ENCODE measurements around the gene TMCC2. TPM values are rescaled to one million over a fixed set of nuclear protein-coding genes. Genes with fewer than 3 reads are reported as not detected.
"Not testable (repeated sequence)": the region's sequence is repeated elsewhere in the genome, so short reads cannot be mapped to it uniquely, and the experiment has no call there.

The TMCC2 gene
- total RNA-seq, 1 donor from 2014 or later, result 4.0 TPM

DNA sequence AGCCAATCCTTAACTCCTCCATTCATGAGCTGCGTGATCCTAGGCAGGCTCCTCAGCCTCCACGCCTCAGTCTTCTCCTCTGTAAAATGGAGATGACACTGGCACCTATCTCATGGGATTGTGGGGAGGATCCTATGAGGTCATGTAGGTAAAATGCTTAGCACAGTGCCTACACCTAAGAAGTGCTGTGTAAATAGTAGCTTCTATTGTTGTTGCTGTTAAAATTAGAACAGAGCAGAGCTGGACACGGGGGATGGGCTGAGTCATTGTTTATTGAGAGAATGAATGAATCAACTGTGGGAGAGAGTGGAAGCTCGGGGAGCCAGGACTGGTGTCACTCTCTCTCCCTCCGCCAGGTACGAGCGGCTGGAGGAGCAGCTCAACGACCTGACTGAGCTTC lies 43.0 kb downstream of the TMCC2 start:
- DNase-seq (ENCODE audit: low spot score), result no peak
- intact Hi-C loops (cut with DNase I), result no loop called here

DNA sequence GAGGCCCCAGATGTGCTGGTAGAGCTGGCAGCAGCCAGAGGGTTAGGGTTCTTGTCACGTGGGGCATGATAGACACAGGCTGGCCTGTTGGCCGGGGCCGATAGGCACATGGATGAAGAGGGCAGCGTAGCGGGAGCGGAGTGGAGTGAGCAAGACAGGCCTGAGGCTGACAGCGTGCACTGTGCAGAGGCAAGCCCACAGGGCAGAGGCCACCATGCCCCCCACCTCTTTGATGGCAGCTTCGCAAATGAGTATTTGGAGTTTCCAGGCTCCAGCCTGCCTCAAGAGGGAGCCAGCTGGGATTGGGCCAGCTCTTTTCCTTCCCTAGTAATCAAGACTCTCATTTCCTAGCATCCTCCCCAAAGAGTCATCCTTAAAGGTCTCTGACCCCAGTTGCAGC lies 43.5 kb downstream of the TMCC2 start:
- no peak for DNase-seq (ENCODE audit: low spot score)
- intact Hi-C loops (cut with DNase I), result no loop called here

DNA sequence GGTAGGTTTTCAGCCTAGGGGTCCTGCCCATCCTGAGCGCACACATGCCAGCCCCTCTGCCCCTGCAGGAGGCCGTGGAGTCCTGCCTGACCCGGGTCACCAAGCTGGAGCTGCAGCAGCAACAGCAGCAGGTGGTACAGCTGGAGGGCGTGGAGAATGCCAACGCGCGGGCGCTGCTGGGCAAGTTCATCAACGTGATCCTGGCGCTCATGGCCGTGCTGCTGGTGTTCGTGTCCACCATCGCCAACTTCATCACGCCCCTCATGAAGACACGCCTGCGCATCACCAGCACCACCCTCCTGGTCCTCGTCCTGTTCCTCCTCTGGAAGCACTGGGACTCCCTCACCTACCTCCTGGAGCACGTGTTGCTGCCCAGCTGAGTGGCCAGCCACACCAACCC lies 44.0 kb downstream of the TMCC2 start:
- intact Hi-C loops (cut with DNase I), result no loop called here
- no peak for DNase-seq (ENCODE audit: low spot score)

DNA sequence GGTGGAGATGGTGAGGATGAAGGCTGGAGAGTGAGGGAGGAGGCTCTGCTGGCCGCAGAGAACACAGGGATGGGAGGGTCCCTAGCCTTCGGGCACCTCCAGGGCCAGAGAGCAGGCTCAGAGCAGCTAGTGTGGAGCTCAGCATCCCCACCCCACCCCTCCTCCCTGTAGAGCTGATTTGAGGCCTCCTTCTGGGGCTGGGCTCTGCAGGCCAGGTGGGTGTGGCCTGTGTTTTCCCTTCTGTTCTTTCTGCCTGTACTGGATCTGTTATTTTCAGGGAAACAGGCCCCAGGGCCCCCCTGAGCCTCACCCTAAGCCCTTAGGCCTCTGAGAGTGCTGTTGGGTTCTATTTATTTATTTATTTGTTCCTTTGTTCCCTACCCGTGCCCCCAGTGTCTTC lies 44.8 kb downstream of the TMCC2 start:
- intact Hi-C loops (cut with DNase I), result no loop called here
- no peak for DNase-seq (ENCODE audit: low spot score)

DNA sequence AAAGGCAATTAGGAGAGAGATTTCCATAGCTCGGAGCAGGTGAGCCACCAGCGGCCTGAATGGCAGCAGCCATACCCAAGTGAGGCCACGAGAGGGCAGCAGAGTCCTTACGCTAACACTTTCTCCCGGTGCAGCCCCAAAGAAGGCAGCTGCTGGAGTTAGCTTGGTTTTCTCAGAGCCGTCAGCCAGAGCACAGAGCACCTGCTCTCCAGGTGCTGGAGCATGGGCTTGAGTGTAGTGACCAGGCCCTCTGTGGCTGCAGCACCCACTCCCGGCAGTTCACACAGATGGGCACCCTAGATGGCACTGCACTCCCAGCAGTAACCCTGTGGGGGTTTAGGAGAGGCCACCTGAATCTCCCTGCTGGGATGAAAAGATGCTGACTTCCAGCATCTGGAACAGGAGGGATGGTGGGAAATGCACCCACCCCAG lies 45.8 kb downstream of the TMCC2 start:
- peak; percentile 91 for DNase-seq (ENCODE audit: low spot score)
- intact Hi-C loops (cut with DNase I), result loop anchor here (1.0 kb wide), 1 partner anchor 51 kb away; no protein-coding TSS in a partner anchor

DNA sequence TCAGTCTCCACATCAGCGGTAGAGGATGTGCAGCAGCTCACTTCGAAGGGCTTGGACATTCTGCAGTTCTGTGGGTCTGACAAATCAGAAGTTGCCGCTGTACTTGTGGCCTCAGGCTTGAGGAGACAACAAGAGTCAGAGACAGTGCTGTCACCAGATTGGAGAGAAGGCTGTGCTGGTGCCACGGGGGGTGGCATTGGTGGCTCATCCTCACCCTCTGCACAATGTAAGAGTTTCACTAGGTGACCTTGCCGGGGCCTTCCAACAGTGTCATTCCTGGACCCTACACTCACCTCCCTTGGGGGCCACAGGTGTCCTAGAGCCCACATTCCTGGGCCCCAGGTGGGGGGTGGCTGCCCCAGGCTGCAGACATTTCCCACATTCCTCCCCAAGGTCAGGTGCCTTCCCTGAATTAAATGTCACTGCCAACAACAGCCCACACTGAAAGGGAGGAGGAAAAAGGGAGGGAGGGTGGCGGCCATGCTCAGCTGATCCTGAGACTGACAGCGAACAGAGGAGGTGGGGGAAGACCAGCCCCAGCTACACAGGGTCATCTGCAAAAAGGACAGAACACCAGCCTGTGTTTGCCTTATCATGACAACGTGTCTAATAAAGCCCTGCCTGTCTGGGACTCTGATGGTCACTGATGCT lies 46.4 kb downstream of the TMCC2 start:
- no peak for DNase-seq (ENCODE audit: low spot score)
- intact Hi-C loops (cut with DNase I), result no loop called here

DNA sequence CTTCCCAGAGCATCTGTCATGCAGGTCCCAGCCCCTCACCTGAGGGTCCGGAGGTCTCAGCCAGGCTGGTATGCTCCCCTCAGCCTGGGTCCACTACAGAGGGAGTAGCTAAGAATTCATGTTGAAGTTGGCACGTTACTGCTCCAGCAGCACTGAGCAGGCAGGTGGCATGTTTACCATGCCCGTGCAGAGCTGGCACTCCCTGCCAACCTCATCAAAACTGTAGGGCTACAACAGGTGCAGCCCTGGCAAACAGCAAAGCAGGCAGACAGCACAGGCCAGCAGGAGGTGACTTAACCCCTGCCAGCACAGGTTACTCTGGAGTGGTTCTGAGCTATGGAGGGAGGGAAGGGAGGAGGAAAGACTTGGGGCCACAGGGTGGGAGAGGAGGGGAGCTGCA lies 47.4 kb downstream of the TMCC2 start:
- no peak for DNase-seq (ENCODE audit: low spot score)
- intact Hi-C loops (cut with DNase I), result no loop called here

DNA sequence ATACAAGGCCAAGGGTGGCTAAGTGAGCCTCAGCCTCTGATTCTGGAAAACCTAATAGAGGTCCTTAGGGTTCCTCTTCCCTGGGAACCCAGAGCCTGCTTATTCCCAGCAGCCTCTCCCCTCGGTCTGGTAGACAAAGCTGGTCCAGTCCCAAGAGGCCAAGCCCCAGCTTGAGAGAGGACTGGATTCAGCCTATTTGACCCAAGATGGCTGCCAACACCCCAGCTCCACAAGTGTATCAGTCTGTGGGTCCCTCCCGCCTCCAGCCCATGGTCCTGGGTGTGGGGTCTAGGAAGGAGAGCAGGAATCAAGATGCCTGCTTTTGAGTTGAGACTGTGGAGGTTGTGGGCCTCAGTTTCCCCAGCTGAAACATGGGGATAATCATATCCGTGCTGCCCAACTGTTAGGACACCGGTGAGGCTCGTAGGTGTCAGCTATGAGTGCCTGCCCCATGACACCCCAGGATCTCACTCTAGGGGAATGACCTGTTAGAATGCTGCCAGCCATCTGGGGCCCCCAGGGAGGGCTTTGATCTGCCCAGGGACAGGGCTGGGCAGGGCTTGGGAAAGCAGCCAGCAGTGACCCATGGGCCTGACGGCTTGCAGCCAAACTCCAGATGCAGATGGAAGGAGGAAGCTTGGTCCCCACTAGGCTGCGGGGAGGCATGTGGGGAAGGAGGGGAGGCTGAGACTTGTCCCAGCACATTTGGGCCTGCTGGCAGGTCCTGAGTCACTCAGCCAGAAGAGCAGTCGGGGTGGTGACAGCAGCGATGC lies 48.4 kb downstream of the TMCC2 start:
- no peak for DNase-seq (ENCODE audit: low spot score)
- intact Hi-C loops (cut with DNase I), result no loop called here

DNA sequence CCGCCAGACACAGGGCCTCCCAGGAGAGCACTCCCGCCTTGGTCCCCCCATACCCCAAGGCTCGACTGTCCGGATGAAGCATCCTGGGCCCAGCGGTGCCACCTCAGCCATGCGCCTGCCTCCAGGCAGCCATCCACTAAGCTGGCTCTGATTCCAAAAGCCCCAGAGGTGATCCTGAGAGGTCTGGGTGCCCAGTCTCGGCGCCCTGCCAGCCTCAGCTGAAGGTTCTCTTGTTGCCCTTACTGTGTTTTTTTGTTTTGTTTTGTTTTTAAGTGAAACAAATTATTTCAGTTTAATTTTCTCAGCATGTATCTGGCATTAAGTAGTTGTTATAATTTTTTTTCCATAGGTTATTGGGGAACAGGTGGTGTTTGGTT lies 48.9 kb downstream of the TMCC2 start:
- no peak for DNase-seq (ENCODE audit: low spot score)
- intact Hi-C loops (cut with DNase I), result no loop called here

DNA sequence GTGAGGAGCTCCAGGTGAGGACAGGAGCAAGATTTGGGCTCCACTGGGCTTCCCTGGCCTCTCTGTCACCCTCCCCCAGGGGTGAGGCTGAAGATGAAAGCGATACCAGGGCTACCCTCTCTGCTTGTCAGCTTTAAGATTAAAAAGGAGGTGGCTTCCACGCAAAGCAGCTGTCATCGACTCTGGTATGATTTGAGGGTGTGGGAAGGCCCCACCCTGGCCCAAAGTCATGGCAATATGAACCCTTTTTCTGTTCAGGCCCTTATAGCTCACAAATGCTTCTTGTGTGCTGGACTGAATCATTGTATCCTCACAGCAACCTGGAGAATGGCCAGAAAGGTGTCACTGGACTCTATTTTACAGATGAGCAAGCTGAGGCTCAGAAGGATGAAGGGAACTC lies 52.2 kb downstream of the TMCC2 start:
- no peak for DNase-seq (ENCODE audit: low spot score)
- intact Hi-C loops (cut with DNase I), result no loop called here

DNA sequence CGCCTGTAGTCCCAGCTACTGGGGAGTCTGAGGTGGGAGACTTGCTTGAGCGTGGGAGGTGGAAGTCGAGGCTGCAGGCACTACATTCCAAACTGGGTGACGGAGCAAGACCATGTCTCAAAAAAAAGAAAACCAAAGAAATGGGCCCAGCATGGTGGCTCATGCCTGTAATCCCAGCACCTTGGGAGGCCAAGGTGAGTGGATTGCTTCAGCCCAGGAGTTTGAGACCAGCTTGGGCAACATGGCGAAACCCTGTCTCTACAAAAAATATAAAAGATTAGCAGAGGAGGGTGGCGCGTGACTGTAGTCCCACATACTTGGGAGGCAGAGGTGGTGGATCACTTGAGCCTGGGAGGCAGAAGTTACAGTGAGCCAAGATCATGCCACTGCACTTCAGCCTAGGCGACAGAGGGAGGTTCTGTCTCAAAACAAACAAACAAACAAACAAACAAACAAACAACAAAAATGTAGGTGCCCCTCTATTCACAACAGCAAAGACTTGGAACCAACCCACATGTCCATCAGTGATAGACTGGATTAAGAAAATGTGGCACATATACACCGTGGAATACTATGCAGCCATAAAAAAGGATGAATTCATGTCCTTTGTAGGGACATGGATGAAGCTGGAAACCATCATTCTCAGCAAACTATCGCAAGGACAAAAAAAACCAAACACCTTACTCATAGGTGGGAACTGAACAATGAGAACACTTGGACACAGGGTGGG lies 53.1 kb downstream of the TMCC2 start:
- intact Hi-C loops (cut with DNase I), result not testable (repeated sequence)

DNA sequence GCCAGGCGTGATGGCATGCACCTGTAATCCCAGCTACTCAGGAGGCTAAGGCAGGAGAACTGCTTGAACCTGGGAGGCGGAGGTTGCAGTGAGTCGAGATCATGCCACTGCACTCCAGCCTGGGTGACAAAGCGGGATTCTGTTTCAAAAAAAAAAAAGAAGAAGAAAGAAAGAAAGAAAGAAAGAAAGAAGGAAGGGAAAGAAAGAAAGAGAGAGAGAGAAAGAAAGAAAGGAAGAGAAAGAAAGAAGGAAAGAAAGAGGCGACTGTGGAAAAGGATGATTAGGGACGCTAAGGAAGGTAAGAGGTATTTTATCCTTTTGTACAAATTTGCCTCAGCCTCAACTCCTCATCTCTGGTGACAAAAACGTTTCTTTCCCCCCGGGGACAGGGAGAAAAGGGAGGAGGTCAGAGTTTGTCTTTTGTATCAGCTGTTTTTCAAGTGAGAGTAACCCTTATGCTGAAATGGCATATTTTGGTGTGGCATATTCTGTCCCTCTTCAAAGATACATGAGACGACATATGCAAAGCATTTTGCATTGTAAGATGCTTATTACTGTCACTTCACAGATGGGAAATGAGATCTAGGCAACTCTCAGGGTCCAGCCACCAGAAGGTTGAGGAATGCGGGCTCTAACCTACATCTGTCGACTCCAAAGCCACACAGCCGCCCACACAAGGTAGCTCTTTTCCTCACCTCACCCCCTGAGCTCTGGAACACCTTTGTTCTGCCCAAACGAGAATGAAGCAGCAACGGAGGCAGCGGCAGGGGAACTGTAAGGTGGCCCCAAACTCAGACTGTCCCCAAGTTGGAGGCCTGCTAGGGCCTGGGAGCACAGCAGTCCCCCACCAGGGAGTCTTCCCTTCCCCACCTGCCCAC lies 55.8 kb downstream of the TMCC2 start:
- intact Hi-C loops (cut with DNase I), result no loop called here

More for the DNA sequence above, 53.1 kb downstream of the TMCC2 start:
- not testable (repeated sequence) for DNase-seq (ENCODE audit: low spot score)

DNA sequence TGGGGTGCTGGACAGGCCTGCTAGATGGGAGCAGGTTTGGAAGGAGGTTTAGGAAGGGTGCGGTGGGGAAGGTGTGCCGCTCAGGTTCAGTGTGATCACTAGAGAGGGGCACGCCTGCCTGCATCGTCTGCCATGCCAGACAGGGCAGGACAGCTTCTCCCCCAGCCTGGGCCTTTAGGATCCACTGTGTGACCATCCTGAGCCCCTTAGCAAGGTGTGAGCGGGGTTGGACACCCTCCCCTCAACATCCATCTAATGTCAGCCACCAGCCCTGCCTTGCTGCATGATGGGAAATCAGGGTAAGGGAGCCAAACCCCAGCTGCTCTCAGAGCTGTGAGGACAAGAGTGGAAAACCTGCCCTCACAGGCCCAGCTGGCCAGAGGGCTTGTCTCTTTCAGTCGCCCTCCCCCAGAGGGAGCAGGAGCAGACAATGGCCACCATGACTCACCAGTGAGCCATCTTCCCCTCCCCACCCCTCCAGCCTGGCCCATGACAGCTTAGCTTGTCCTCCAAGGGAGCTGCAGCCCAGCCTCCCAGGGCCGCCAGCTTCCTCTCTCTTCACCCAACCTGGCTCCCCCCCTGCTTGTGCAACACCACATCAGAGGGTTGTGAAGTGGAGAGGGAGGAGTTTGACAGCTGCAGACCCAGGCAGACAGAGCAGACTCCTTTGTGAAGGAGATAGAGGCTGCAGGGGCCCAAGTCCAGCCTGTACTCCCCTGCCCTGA lies 56.8 kb downstream of the TMCC2 start:
- DNase-seq (ENCODE audit: low spot score), result peak; percentile 97
- intact Hi-C loops (cut with DNase I), result no loop called here

More for the DNA sequence above, 55.8 kb downstream of the TMCC2 start:
- DNase-seq (ENCODE audit: low spot score), result no peak

DNA sequence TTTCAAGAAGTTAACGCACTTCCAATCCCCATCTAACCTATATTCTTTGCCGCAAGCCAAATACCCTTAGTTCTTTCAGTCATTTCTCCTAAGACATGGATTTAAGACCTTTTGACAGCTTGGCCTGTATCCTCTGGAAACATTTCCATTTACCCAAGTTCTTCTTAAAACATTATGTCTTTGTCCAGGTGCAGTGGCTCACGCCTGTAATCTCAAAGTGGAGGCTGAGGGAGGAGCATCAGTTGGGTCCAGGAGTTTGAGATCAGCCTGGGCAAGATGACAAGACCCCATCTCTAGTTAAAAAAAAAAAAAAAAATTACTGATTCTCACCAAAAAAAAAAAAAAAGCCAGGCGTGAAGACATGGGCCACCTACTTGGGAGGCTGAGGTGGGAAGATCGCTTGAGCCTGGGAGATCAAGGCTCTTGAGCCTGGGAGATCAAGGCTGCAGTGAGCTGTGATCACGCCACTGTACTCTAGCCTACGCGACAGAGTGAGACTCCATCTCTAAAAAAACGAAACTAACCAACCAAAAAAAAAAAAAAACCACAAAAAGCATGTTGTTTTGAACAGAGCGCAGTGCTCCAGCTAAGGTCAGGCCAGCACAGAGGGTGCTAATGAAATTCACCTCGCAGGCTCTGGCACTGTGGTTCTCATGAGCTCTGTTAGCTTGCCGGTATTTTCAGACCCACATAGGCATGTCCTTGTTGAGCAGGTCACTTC lies 57.8 kb downstream of the TMCC2 start:
- intact Hi-C loops (cut with DNase I), result no loop called here
- no peak for DNase-seq (ENCODE audit: low spot score)

DNA sequence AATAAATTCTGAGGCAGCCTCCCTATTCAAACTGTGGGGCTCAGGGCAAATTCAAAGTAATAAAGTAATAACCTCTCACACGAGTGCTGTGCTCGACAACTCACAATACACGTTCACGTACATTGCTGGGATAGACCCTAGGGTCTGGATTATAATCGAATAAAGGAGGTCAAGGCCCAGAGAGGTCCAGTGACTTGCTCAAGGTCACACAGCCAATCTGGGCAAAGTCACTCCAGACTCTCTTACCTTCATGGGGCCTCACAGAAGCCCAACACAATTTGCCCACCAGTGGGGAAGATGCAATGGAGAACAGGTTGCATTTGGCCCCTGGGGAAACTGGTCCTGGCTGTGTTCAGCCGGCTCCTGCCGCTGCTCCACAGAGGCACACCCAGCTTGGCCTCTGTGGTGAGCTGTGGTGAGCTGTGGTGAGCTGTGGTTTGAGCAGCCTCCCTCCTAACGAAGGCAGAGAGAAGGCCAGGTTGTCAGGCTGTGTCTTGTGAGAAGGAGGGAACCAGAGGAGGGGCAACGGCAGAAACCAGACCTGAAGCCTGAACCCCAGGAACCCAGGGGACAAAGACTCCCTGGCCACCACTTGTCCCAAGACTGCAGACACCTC lies 58.7 kb downstream of the TMCC2 start:
- intact Hi-C loops (cut with DNase I), result no loop called here
- DNase-seq (ENCODE audit: low spot score), result no peak

DNA sequence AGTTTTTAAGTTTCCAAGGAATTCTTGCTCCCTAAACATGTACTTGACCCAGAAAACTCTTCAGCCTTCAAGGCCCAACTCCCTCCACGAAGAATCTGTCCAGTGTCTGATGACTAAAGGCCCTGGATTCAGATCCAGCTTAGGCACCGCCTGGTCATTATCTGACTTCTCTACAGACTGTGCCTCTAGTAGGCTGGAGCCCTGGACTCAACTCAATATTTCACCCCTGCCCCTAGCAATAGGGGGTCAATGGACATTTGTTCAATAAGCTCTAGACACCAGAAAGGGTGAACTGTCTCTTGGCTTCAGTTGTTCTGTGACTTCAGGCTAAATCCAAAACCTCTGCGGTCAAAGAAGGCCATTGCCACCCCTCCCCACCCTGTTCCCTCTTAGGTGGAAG lies 59.3 kb downstream of the TMCC2 start:
- intact Hi-C loops (cut with DNase I), result no loop called here
- DNase-seq (ENCODE audit: low spot score), result no peak

DNA sequence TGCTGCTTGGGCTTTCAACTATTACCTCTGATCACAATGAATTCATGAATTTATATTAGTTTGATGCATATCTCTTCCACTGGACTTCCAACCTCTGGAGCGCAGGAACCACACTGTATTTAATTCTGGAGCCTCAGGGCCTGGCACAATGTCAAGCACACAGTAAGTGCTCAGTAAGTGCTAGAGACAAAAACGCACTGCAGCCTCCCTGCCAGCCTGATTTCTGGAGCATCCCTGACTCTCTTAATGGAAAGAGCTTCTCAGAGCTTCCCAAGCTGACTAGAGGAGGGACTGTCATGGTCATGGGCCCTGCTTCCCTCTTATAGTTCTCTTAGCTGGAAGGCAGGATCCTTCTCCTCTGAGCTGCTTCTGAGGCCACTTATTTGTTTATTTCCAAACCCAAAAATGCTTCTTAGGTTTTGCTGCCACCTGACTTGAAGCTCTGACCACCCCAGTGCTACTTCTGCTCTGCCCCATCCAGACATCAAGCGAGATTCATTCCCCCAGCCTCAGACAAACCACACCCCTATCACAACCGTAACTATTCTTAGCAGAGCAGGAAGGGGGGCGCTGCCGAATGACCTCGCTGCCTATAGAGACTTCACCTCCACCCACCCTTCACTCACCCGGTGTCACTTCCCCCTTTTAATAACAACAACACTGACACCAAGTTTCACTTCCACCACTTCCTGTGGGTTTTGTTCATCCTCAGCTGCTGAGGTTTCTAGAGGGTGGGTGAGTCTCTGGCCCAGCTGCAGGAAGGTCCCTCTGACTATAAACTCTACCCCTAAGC lies 60.2 kb downstream of the TMCC2 start:
- DNase-seq (ENCODE audit: low spot score), result peak; percentile 83
- intact Hi-C loops (cut with DNase I), result no loop called here

Data from cardiac septum (tissue), 1 donor.